ENCODE results near the gene TMEM38B.
A peak's percentile ranks its signal among the peaks of the same experiment; 100 is the strongest.
"Not testable (repeated sequence)": the region's sequence is repeated elsewhere in the genome, so short reads cannot be mapped to it uniquely, and the experiment has no call there.

The TMEM38B gene

GRCh38 chr9:105683688-105684275 is 10.6 kb upstream of the TMEM38B start:
- no peak for DNase-seq

GRCh38 chr9:105686936-105687335 is 7.4 kb upstream of the TMEM38B start:
- DNase-seq = no peak

GRCh38 chr9:105690742-105691141 is 3.6 kb upstream of the TMEM38B start:
- DNase-seq = no peak

- no peak for DNase-seq
Measured at GRCh38 chr9:105693435-105694189, 729 bp upstream of the TMEM38B start.

- DNase-seq = peak; percentile 51
Measured at GRCh38 chr9:105694848-105695581, 674 bp downstream of the TMEM38B start.

- DNase-seq = no peak
Measured at GRCh38 chr9:105696219-105696793, 2.0 kb downstream of the TMEM38B start.

- no peak for DNase-seq
Measured at GRCh38 chr9:105697871-105698270, 3.5 kb downstream of the TMEM38B start.

GRCh38 chr9:105698348-105698870 is 4.1 kb downstream of the TMEM38B start:
- no peak for DNase-seq

- no peak for DNase-seq
Measured at GRCh38 chr9:105700668-105701067, 6.3 kb downstream of the TMEM38B start.

- no peak for DNase-seq
Measured at GRCh38 chr9:105701145-105701544, 6.8 kb downstream of the TMEM38B start.

- no peak for DNase-seq
Measured at GRCh38 chr9:105702207-105702606, 7.9 kb downstream of the TMEM38B start.

GRCh38 chr9:105703638-105704037 is 9.3 kb downstream of the TMEM38B start:
- not testable (repeated sequence) for DNase-seq

- no peak for DNase-seq
Measured at GRCh38 chr9:105706156-105706555, 11.8 kb downstream of the TMEM38B start.

- no peak for DNase-seq
Measured at GRCh38 chr9:105708405-105708804, 14.1 kb downstream of the TMEM38B start.

GRCh38 chr9:105710638-105711037 is 16.3 kb downstream of the TMEM38B start:
- no peak for DNase-seq

- no peak for DNase-seq
Measured at GRCh38 chr9:105711867-105712266, 17.5 kb downstream of the TMEM38B start.

- no peak for DNase-seq
Measured at GRCh38 chr9:105712297-105712696, 18.0 kb downstream of the TMEM38B start.

- no peak for DNase-seq
Measured at GRCh38 chr9:105712773-105713172, 18.4 kb downstream of the TMEM38B start.

- no peak for DNase-seq
Measured at GRCh38 chr9:105713260-105714019, 19.1 kb downstream of the TMEM38B start.

GRCh38 chr9:105714020-105714331 is 19.6 kb downstream of the TMEM38B start:
- DNase-seq = no peak

- DNase-seq = no peak
Measured at GRCh38 chr9:105716146-105716545, 21.8 kb downstream of the TMEM38B start.

GRCh38 chr9:105722099-105722498 is 27.8 kb downstream of the TMEM38B start:
- DNase-seq = no peak

GRCh38 chr9:105725370-105725769 is 31.0 kb downstream of the TMEM38B start:
- no peak for DNase-seq
